Hematopoietic multipotent progenitor cell (in vitro differentiated cells): ENCODE data around the gene FAM131A. TPM values are rescaled to one million over a fixed set of nuclear protein-coding genes. Genes with fewer than 3 reads are reported as not detected.
A peak's percentile ranks its signal among the peaks of the same experiment; 100 is the strongest.

ENCODE experiments used
- DNase-seq, 3 donors: peaks; one replicate each; pipeline ENCODE4 v3.0.0-alpha.2; 2011 to 2015; ENCODE audit warnings: low read depth in 2 of 3, low spot score in 2 of 3
- total RNA-seq: library from RNA; depleted of rRNA; stranded (reverse); fragments of >200 nt; gene quantifications from one replicate; pipeline ENCODE4 v1.2.3, GENCODE V29; 2012

Gene FAM131A
- total RNA-seq, 1 donor, result 17.0 TPM

DNA sequence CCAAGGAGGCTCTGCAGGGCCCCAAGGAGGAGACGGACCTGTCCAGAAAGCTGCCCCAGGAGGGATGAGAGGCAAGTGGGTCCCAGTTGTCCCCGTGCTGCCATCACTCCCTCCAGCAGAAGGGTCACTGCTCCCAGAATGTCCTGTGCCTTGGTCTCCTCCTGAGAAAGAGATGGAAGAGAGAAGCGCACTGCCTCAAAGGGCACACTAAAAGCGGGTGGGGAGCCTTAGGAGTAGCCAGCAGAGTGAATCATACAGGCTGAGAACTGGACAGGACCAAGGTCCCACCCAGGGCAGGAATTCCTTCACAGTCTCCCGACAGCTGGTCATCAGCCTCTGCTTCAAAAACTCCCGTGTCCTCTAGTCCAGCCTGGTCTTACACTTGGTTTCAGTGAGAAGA is 36.0 kb downstream of the FAM131A start:
- DNase-seq, result no peak

- no peak for DNase-seq
These were observed 38.5 kb downstream of the FAM131A start for GRCh38 chr3:184375747-184376461.

- DNase-seq, result no peak
These were observed 40.0 kb downstream of the FAM131A start for GRCh38 chr3:184377374-184377773.

DNA sequence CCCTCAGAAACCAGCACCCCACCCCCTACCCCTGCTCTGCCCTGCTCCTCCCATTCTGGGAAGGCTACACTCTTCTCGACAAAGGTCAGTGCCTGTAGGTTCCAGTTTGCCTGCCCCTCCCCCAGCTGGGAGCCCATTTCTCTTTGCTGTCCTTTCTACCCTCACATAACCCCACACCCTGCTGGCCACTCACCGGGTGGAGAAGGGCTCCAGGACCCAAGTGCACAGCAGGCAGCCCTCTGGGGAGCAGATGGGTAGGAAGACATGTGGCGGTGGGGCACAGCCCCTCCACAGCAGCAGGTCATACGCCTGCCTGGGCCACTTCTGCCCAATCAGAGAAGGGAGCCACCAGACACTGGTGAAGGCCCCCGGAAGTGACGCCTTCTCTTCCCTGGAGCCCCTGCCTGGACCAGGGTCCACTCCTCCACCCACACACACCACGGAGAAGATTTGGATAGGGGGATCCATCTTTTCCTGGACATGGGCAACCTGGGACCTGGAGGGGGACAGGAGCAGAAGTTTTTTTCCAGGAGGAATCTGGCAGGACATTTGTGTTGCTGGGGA is 40.6 kb downstream of the FAM131A start, which contains the start of gene THPO:
Gene THPO, minus strand, starts transcription at position 326 of the 564 bp plus-strand sequence. CDS start 1,948 bp downstream, outside the sequence.
- no peak for DNase-seq

GRCh38 chr3:184378651-184379357 is 41.4 kb downstream of the FAM131A start:
- no peak for DNase-seq

GRCh38 chr3:184379358-184380184 is 42.2 kb downstream of the FAM131A start, which contains the start of gene CHRD:
Gene CHRD (plus strand): TSS chr3:184380054. CDS start chr3:184380319, 265 bp downstream.
- DNase-seq, result no peak

GRCh38 chr3:184380185-184380626 is 42.8 kb downstream of the FAM131A start:
- DNase-seq, result peak in 2 of 3 donors; percentile 37 to 45

- no peak for DNase-seq
These were observed 43.3 kb downstream of the FAM131A start for GRCh38 chr3:184380627-184381260.

GRCh38 chr3:184381261-184382224 is 44.1 kb downstream of the FAM131A start:
- peak in 2 of 3 donors; percentile 46 to 59 for DNase-seq

DNA sequence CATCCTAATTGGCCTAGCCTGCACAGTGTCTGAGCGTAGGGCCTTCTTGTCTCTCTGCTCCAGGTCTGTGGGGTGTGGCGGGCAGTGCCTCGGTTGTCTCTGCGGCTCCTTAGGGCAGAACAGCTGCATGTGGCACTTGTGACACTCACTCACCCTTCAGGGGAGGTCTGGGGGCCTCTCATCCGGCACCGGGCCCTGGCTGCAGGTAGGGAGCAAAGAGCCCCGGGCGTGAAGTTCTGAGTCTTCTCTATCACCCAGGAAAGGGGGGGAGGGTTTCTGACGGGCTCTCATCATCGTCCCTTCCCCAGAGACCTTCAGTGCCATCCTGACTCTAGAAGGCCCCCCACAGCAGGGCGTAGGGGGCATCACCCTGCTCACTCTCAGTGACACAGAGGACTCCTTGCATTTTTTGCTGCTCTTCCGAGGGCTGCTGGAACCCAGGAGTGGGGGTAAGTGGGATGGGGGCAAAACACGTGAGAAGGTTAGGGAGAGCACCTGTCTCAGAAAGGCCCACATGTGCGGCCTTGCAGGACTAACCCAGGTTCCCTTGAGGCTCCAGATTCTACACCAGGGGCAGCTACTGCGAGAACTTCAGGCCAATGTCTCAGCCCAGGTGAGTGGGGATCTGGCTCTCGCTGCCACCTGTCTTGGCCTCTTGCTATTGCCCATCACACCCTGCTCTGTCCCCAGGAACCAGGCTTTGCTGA is 45.1 kb downstream of the FAM131A start:
- DNase-seq, result no peak

GRCh38 chr3:184383033-184383740 is 45.8 kb downstream of the FAM131A start:
- no peak for DNase-seq

DNA sequence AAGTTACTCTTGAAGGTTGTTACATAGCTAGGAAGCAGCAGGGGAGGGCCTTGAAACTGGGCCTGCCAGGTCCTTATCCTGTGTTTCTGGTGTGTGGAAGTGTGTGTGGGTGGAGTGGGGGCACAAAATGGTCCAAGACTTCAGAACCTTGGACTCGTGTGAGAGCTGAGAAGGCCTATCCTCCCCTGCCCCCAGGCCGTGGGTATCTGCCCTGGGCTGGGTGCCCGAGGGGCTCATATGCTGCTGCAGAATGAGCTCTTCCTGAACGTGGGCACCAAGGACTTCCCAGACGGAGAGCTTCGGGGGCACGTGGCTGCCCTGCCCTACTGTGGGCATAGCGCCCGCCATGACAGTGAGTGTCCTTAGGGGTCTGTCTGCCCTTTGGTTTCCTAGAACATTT is 46.9 kb downstream of the FAM131A start:
- no peak for DNase-seq

DNA sequence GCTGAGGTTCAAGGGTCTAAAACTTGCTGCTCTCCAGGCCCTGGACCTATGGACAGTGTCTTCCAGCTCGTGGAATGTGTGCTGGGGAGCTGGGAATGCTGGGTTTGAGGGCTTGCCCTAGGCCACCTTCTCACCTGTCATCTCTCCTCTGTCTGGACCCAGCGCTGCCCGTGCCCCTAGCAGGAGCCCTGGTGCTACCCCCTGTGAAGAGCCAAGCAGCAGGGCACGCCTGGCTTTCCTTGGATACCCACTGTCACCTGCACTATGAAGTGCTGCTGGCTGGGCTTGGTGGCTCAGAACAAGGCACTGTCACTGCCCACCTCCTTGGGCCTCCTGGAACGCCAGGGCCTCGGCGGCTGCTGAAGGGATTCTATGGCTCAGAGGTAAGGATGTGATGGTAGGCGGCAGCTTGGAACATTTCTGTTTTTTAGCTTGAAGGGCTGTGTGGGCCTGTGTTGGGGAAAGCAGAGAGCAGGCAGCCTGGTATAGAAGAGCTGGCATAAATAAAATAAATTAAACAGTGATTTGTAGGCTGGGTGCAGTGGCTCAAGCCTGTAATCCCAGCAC is 47.5 kb downstream of the FAM131A start:
- no peak for DNase-seq

DNA sequence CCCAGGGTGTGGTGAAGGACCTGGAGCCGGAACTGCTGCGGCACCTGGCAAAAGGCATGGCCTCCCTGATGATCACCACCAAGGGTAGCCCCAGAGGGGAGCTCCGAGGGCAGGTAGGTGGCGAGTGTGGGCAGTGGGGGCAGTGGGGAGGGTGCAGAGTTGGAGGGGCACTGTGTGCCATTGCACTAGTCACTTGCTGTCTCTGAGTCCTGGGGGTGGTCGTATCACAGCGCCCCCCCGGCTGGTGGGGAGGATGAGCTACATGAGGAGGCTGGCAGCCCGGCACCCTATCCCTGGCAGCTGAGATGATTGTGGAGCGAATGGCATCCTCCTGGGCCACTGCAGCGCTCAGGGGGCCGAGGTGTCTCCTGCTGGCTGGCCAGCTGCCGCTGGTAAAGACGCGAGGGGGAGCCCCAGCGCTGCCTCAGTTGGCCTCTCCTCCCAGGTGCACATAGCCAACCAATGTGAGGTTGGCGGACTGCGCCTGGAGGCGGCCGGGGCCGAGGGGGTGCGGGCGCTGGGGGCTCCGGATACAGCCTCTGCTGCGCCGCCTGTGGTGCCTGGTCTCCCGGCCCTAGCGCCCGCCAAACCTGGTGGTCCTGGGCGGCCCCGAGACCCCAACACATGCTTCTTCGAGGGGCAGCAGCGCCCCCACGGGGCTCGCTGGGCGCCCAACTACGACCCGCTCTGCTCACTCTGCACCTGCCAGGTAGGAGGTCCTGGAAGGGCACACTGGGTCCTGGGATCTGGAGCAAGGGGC is 48.8 kb downstream of the FAM131A start:
- DNase-seq, result no peak

DNA sequence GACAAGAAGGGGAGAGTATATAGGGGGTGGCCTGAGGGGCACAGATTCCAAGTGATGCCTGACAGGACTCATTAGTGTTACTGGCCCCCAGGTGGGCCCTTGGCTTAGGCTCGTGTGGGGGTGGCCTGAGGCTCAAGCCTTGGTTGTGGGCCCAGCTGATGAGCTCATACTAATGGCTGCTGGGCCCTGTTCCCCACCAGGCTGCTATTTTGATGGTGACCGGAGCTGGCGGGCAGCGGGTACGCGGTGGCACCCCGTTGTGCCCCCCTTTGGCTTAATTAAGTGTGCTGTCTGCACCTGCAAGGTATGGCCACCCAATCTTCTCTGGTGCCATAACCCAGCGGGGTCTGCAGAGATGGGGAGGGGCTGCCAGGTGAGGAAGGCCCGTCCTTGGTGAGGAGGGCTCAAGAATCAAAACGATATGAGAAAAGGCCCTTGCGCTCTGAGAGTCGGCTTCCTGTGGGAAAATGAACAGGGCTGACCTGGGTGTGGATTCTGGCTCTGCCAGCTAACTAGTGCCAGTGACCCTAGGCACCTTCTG is 49.8 kb downstream of the FAM131A start:
- no peak for DNase-seq

DNA sequence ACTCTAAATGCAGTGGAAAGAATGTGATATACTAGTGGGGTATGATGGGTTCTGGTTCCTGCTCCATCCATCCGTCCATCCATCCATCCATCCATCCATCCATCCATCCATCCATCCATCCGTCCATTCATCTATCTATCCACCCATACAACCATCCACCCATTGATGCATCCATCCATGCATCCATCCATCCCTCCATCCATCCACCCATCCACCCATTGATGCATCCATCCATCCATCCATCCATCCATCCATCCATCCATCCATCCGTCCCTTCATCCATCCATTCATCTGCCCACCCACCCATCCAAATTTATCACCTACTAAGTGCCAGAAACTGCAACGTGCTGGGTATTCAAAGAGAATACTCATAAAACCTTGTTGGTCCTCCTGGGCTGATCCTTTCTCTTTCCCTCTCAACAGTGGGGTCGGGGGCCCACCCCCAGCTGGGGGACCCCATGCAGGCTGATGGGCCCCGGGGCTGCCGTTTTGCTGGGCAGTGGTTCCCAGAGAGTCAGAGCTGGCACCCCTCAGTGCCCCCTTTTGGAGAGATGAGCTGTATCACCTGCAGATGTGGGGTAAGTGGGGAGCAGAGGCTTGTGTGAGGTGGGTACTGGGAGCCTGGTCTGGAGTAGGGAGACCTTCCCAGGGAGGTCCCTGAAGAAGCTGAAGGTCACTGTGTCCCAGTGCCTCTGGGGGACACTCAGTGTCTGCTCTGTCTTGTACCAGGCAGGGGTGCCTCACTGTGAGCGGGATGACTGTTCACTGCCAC is 51.0 kb downstream of the FAM131A start:
- DNase-seq, result no peak
